Measurements from ENCODE around the gene HOXA3. TPM values are rescaled to one million over a fixed set of nuclear protein-coding genes. Genes with fewer than 3 reads are reported as not detected.

The HOXA3 gene
- total RNA-seq, 4 donors from 2014 or later: 3.4 to 3.9 (median 3.6) TPM

GRCh38 chr7:27170426-27171324 is 18.3 kb upstream of the HOXA3 start:
- TF ChIP-seq, protein P1, sequence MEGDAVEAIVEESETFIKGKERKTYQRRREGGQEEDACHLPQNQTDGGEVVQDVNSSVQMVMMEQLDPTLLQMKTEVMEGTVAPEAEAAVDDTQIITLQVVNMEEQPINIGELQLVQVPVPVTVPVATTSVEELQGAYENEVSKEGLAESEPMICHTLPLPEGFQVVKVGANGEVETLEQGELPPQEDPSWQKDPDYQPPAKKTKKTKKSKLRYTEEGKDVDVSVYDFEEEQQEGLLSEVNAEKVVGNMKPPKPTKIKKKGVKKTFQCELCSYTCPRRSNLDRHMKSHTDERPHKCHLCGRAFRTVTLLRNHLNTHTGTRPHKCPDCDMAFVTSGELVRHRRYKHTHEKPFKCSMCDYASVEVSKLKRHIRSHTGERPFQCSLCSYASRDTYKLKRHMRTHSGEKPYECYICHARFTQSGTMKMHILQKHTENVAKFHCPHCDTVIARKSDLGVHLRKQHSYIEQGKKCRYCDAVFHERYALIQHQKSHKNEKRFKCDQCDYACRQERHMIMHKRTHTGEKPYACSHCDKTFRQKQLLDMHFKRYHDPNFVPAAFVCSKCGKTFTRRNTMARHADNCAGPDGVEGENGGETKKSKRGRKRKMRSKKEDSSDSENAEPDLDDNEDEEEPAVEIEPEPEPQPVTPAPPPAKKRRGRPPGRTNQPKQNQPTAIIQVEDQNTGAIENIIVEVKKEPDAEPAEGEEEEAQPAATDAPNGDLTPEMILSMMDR (IDR thresholded peaks at IDR 0.05; ENCODE audit: low read depth): no peak

DNA sequence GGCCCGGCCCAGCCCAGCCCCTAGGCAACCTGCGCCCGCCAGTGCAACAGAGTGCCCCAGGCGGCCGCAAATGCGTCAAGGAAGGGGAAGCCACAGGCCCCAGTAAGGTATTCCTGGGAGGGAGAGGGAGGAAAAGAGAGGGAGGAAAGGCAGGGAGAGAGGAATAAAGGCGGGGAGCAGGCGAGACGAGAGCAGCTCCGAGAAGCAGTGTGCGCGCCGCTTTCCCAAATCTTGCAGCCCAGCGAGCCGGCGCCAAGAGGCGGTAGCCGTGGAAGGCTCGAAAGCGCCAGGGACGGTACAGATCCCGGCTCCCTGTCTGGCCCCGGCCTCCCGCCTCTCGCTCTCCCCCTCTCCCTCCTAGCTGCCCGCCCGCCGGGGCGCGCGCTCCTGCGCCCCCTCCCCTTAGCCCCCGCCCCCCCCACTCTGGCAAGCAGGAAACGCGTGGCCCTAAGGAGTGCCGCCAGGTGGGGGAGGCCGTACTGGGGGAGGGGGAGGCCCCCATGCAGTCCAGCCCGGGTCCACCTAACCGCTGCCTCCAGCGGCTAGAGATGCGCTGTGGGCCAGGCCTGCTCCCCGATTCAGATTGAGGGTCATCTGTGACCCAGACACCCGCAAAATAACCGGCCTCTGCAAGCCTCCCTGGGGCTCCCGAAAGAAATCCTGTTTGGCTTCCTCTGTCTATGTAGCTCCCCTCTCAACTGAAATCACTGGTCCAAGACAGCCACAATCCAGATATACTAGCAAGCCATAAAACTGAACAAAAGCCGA is 17.5 kb upstream of the HOXA3 start:
- TF ChIP-seq, protein P1 (IDR thresholded peaks at IDR 0.05; ENCODE audit: low read depth): no peak

- TF ChIP-seq, protein P1 (IDR thresholded peaks at IDR 0.05; ENCODE audit: low read depth): no peak
These were observed 16.0 kb upstream of the HOXA3 start for GRCh38 chr7:27168265-27168947.

DNA sequence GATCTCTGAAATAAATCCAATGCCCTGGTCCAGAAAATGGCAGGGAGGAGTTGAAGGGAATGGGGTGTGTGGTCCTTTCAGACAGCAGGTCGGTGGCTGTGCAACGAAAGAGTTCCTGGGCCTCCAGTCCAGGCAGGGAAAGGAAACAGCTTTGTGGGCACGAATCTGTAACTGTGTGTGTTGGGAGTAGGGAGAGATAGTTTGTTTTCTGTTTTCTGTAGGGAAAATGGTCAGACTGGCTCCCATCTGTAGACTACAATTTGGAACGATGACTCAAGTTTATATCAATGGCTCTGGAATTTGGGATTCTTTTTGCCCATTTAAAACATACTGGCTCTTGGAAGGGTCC is 15.5 kb upstream of the HOXA3 start:
- TF ChIP-seq, protein P1 (IDR thresholded peaks at IDR 0.05; ENCODE audit: low read depth): no peak

DNA sequence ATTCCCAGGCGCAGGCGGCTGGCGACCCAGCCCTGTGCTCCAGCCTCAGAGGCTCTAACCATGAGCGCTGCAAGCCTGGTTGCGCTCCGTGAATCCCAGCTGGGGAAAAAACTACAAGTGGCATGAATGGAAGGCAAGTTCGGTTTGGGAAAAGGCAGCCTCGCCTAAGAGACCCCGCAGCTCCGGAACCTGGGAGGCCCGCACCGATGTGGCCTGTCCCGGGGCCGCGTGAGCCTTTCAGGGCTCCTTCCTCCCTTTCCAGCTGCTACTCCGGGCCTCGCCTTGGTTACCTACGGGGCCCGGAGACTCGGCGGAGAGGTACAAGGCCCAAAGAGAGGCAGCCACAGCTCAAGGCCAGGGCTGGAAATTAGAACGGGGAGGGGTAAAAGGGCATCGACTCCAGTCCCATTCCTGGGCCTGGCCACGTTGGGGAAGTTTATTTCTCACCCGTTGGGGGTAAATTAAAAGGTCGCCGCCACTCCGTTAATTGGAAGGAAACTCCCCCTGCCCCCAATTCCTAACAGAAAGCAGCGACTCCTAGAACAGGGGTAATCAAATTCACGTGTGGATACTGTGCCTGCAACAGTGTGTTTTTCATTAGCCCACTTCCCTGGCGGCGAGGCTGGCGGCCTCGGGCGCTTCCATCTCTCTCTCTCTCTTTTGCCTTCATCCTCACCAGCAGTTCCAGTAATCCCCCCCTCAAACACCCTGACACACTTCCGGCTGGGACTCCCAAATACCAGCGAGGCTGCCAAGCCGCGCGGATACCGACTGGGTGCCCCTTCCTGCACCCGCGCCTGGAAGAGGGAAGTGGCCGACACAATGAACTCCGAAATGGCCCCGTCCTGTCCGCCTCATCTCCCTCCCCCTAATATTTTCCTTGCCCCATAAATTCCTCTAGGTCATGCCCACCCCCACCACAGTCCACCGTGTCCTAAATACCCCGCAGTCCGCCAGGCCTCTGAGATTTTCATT is 14.4 kb upstream of the HOXA3 start:
- TF ChIP-seq, protein P1 (IDR thresholded peaks at IDR 0.05; ENCODE audit: low read depth): no peak

DNA sequence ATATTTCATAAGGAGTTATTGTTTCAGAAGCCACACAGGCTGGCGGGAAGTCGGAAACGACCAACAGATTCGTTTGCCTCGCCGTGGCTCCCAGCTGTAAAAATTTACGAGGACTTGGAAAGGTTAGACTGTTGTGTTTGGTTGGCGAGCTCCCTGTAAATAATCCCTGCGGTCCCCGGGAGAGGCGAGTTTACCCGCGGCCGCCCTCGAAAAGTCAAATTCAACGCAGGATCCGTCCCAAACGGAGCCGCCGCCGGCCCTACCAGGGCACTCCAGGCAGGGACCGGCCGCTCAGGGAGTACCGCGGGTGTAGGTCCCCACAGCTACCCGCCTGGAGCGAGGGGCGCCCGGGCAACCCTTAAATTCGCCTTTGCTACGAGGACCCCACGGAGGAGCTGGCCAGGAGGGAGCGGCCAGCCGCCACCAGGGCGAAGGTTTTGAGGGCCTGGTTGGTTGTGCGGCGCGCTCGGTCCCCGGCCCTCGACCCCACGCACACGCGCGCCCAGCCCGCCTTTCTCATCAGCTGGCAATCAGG is 13.7 kb upstream of the HOXA3 start:
- TF ChIP-seq, protein P1 (IDR thresholded peaks at IDR 0.05; ENCODE audit: low read depth): no peak

Data from subcutaneous adipose tissue (tissue), 4 donors.